NB4 (cell line): ENCODE data around the gene TENM4.

Source experiments
- MYC ChIP-seq: IDR thresholded peaks from 2 replicates; pipeline ENCODE4 v1.6.1; 2011; ENCODE audit warnings: low read depth, low read length
- POLR2A ChIP-seq: IDR thresholded peaks from 2 replicates; pipeline ENCODE4 v1.6.1; 2011; ENCODE audit warnings: mild to moderate bottlenecking; ENCODE audit not compliant: insufficient read length; ENCODE audit errors: extremely low read depth
- TF ChIP-seq, protein P1 (sequence below): IDR thresholded peaks from one replicate; pipeline ENCODE4 v1.5.1; 2012; ENCODE audit warnings: low read depth, low read length
- TF ChIP-seq, protein P2 (sequence below): IDR thresholded peaks from 2 replicates; pipeline ENCODE4 v1.6.1; 2011; ENCODE audit warnings: low read depth, low read length

DNA sequence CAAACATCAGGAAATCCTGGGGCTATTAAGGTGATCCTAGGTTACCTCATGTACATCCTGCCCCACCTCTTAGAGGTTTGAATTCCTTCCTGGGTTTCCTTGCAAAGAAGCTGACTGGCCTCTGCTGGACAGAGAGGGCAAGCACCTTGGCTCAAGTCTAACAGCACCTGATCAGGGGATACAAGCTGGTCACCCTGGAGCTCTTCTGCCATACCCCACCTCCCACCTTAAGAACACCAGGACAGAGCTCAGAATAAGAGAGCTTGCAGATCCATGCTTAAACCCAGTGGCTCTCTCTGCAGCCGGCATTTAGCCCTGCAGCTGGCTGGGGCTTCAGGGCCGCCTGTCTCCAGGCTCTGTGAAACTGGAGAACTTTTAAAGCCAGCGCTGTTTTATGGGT is 479.6 kb downstream of the TENM4 start:
- TF ChIP-seq MYC: no peak
- TF ChIP-seq, protein P1, sequence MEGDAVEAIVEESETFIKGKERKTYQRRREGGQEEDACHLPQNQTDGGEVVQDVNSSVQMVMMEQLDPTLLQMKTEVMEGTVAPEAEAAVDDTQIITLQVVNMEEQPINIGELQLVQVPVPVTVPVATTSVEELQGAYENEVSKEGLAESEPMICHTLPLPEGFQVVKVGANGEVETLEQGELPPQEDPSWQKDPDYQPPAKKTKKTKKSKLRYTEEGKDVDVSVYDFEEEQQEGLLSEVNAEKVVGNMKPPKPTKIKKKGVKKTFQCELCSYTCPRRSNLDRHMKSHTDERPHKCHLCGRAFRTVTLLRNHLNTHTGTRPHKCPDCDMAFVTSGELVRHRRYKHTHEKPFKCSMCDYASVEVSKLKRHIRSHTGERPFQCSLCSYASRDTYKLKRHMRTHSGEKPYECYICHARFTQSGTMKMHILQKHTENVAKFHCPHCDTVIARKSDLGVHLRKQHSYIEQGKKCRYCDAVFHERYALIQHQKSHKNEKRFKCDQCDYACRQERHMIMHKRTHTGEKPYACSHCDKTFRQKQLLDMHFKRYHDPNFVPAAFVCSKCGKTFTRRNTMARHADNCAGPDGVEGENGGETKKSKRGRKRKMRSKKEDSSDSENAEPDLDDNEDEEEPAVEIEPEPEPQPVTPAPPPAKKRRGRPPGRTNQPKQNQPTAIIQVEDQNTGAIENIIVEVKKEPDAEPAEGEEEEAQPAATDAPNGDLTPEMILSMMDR: peak; percentile 24
- TF ChIP-seq, protein P2, sequence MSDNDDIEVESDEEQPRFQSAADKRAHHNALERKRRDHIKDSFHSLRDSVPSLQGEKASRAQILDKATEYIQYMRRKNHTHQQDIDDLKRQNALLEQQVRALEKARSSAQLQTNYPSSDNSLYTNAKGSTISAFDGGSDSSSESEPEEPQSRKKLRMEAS: no peak
- TF ChIP-seq POLR2A: no peak
